Neural progenitor cell (in vitro differentiated cells): ENCODE results near the gene IQCF2. TPM values are rescaled to one million over a fixed set of nuclear protein-coding genes. Genes with fewer than 3 reads are reported as not detected.

ENCODE experiments used
- DNase-seq: peaks from one replicate; pipeline ENCODE4 v3.0.0-alpha.2; 2016; ENCODE audit warnings: low spot score
- H2AFZ ChIP-seq: fragments of 200-600 bp; sonication (generic); replicated peaks from 2 replicates; pipeline ENCODE4 v1.6.1; 2016; ENCODE audit warnings: antibody characterized with exemption
- H3F3A ChIP-seq: fragments of 200-600 bp; sonication (generic); 2 replicates; pipeline ENCODE4 v1.6.1; 2016; ENCODE audit warnings: antibody characterized with exemption, low read depth
- H3K27ac ChIP-seq: fragments of 200-600 bp; sonication (generic); 2 replicates; pipeline ENCODE4 v1.5.1; 2016; ENCODE audit warnings: mild to moderate bottlenecking
- H3K27me3 ChIP-seq: fragments of 200-600 bp; sonication (generic); 2 replicates; pipeline ENCODE4 v1.6.1; 2016; ENCODE audit warnings: mild to moderate bottlenecking, moderate library complexity
- H3K36me3 ChIP-seq: fragments of 200-600 bp; sonication (generic); 2 replicates; pipeline ENCODE4 v1.5.1; 2016
- H3K4me1 ChIP-seq: fragments of 200-600 bp; sonication (generic); 2 replicates; pipeline ENCODE4 v1.6.1; 2016; ENCODE audit warnings: mixed run types
- H3K4me2 ChIP-seq: fragments of 200-600 bp; sonication (generic); 2 replicates; pipeline ENCODE4 v1.6.1; 2016
- H3K4me3 ChIP-seq: fragments of 200-600 bp; sonication (generic); 2 replicates; pipeline ENCODE4 v1.5.1; 2016
- H3K79me2 ChIP-seq: fragments of 200-600 bp; sonication (generic); 2 replicates; pipeline ENCODE4 v1.6.1; 2016; ENCODE audit warnings: low read depth
- H3K9ac ChIP-seq: fragments of 200-600 bp; sonication (generic); 2 replicates; pipeline ENCODE4 v1.6.1; 2016
- H3K9me3 ChIP-seq: fragments of 200-600 bp; sonication (generic); 2 replicates; pipeline ENCODE4 v1.5.1; 2016; ENCODE audit warnings: low read depth
- H4K20me1 ChIP-seq: fragments of 200-600 bp; sonication (generic); 2 replicates; pipeline ENCODE4 v1.6.1; 2016; ENCODE audit warnings: low read depth
- H3K27ac Mint-ChIP-seq: 3 replicates; pipeline ENCODE4 v1.8.0; 2021; ENCODE audit warnings: mixed read lengths
- H3K27me3 Mint-ChIP-seq: 2 replicates; pipeline ENCODE4 v1.8.0; 2022; ENCODE audit warnings: low read depth, mild to moderate bottlenecking, inconsistent platforms, moderate library complexity, mixed read lengths; ENCODE audit not compliant: insufficient read depth
- H3K36me3 Mint-ChIP-seq: 3 replicates; pipeline ENCODE4 v1.8.0; 2021; ENCODE audit warnings: mixed read lengths
- H3K4me1 Mint-ChIP-seq: 3 replicates; pipeline ENCODE4 v1.8.0; 2021; ENCODE audit warnings: mixed read lengths
- H3K4me3 Mint-ChIP-seq: 3 replicates; pipeline ENCODE4 v1.8.0; 2021; ENCODE audit warnings: mild to moderate bottlenecking, moderate library complexity, mixed read lengths
- H3K9me3 Mint-ChIP-seq: 3 replicates; pipeline ENCODE4 v1.8.0; 2020; ENCODE audit warnings: mixed read lengths
- EZH2 ChIP-seq: fragments of 200-600 bp; sonication (generic); IDR thresholded peaks from 2 replicates; pipeline ENCODE4 v1.6.1; 2017; ENCODE audit warnings: antibody characterized with exemption, mild to moderate bottlenecking, moderate library complexity
- EZH2phosphoT487 ChIP-seq: fragments of 200-600 bp; sonication (generic); IDR thresholded peaks from 2 replicates; pipeline ENCODE4 v1.6.1; 2017; ENCODE audit warnings: antibody characterized with exemption
- small RNA-seq: library from RNA; depleted of rRNA; stranded (forward); fragments of <200 nt; gene quantifications from one replicate; pipeline ENCODE3, GENCODE V24; 2015
- total RNA-seq: library from RNA; depleted of rRNA; stranded (reverse); fragments of >200 nt; gene quantifications from 2 replicates; pipeline ENCODE4 v1.2.3, GENCODE V29; 2015; ENCODE audit warnings: low replicate concordance
- TF ChIP-seq, protein P1 (sequence below): fragments of 200-600 bp; sonication (generic); IDR thresholded peaks from 2 replicates; pipeline ENCODE4 v1.5.1; 2017; ENCODE audit warnings: antibody characterized with exemption, mild to moderate bottlenecking

The IQCF2 gene
- total RNA-seq, 1 donor from 2014 or later, result not detected

DNA sequence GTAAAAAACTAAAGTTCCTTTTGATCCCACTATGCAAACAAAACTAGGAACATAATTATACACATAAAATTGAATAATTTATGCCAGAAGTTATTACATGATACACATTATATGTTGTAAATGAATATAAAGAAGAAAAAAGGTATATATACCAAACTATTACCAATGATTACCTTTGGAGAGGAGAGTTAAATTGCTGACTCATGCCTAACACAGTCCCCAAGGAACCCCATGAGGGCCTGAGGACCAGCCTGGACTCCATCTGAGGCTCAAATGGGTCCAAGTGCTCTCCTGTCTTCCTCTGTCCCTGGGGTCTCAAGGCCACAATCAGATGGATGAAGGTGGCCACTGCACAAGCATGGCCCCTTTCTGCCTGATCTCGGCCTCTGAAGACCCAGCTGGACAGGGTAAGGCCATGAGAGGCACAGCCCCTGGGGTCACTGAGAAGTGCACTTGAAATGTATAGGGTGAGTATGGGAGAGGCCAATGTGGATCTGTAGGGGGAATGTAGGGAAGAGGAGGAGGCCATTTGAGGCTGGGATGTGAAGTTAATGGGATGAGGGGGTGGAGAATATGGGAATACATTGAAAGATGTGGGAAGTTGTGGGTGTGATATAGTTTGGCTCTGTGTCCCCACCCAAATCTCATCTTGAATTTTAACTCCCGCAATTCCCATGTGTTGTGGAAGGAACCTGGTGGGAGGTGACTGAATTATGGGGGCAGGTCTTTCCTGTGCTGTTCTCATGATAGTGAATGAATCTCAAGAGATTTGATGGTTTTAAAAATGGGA, 42.8 kb downstream of the IQCF2 start:
- Histone ChIP-seq H3K4me3 (no peak overlapping the region), H3K79me2 (no peaks in the 10 kb centered on the region), H3K36me3 (no peaks in the 10 kb centered on the region), H3K27ac (no peak overlapping the region), H2AFZ (no peak overlapping the region), H3K27me3 (no peaks in the 10 kb centered on the region), H3K9me3 (no peaks in the 10 kb centered on the region), H3K4me2 (no peak overlapping the region), H4K20me1 (no peaks in the 10 kb centered on the region), H3F3A (no peaks in the 10 kb centered on the region), H3K9ac (no peak overlapping the region), H3K4me1 (no peaks in the 10 kb centered on the region)
- Mint-ChIP-seq H3K4me3 (no peak overlapping the region), H3K36me3 (peaks cover 2% of the 10 kb centered on the region), H3K9me3 (peaks cover 26% of the 10 kb centered on the region), H3K27me3 (peaks cover 18% of the 10 kb centered on the region), H3K27ac (peak overlapping the region; percentile 7), H3K4me1 (no peaks in the 10 kb centered on the region)
- DNase-seq, result no peak
- TF ChIP-seq EZH2 (no peak), EZH2phosphoT487 (no peak)
- TF ChIP-seq, protein P1, sequence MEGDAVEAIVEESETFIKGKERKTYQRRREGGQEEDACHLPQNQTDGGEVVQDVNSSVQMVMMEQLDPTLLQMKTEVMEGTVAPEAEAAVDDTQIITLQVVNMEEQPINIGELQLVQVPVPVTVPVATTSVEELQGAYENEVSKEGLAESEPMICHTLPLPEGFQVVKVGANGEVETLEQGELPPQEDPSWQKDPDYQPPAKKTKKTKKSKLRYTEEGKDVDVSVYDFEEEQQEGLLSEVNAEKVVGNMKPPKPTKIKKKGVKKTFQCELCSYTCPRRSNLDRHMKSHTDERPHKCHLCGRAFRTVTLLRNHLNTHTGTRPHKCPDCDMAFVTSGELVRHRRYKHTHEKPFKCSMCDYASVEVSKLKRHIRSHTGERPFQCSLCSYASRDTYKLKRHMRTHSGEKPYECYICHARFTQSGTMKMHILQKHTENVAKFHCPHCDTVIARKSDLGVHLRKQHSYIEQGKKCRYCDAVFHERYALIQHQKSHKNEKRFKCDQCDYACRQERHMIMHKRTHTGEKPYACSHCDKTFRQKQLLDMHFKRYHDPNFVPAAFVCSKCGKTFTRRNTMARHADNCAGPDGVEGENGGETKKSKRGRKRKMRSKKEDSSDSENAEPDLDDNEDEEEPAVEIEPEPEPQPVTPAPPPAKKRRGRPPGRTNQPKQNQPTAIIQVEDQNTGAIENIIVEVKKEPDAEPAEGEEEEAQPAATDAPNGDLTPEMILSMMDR, result no peak

DNA sequence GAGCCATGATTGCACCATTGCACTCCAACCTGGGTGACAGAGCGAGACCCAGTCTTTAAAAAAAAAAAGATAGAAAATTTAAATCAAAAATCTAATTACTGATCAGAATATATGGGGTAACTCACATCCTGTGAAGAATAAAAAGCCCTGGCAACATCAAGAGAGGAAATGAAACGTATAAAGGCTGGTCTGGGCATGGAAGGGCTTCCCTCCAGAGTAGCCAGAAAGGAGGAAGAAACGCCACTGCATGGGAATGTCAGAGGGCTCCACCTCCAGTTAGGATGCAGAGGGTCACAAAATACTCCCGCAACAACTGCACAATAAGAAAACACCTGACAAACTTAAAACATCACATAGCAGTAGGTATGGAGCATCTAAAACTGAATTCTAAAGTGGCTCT, 46.6 kb downstream of the IQCF2 start:
- Histone ChIP-seq H3K9ac (no peak overlapping the region), H4K20me1 (no peaks in the 10 kb centered on the region), H3K9me3 (no peaks in the 10 kb centered on the region), H3K4me3 (no peak overlapping the region), H2AFZ (no peak overlapping the region), H3K4me1 (no peaks in the 10 kb centered on the region), H3K27me3 (no peaks in the 10 kb centered on the region), H3K27ac (no peak overlapping the region), H3K4me2 (no peak overlapping the region), H3K79me2 (no peaks in the 10 kb centered on the region), H3K36me3 (no peaks in the 10 kb centered on the region), H3F3A (no peaks in the 10 kb centered on the region)
- TF ChIP-seq EZH2phosphoT487, result no peak
- TF ChIP-seq EZH2, result no peak
- TF ChIP-seq, protein P1, result no peak
- no peak for DNase-seq
- Mint-ChIP-seq H3K4me1 (no peaks in the 10 kb centered on the region), H3K36me3 (peaks cover 3% of the 10 kb centered on the region), H3K9me3 (peaks cover 32% of the 10 kb centered on the region), H3K4me3 (no peak overlapping the region), H3K27me3 (peaks cover 15% of the 10 kb centered on the region), H3K27ac (no peak overlapping the region)

Small RNA genes within 50 kb of the gene (small RNA-seq; reads per million reads assigned to genes)
- 0.07 reads per million for gene RN7SL504P

Other genes with a start within 250 kb of the IQCF2 start
- gene TEX264, start 190.4 kb upstream of the IQCF2 start, total RNA-seq, result 0.54 and 2.8 TPM in 2 replicates
- 1.9 and 4.9 TPM in 2 replicates for gene GRM2, start 154.5 kb upstream of the IQCF2 start, total RNA-seq
- not detected in 2 replicates for gene IQCF6, start 82.4 kb upstream of the IQCF2 start, total RNA-seq
- not detected in 2 replicates for gene IQCF5, start 14.0 kb downstream of the IQCF2 start, total RNA-seq
- not detected in 2 replicates for gene IQCF1, start 41.7 kb downstream of the IQCF2 start, total RNA-seq
- gene RRP9, start 80.3 kb downstream of the IQCF2 start, total RNA-seq, result 10.5 and 20.1 TPM in 2 replicates
- 2.0 and 3.9 TPM in 2 replicates for gene PARP3, start 80.7 kb downstream of the IQCF2 start, total RNA-seq
- gene GPR62, start 93.8 kb downstream of the IQCF2 start, total RNA-seq, result 0.21 TPM in 1 of 2 replicates, not detected in the other
- gene PCBP4, start 105.8 kb downstream of the IQCF2 start, total RNA-seq, result 30.5 and 82.3 TPM in 2 replicates
- gene ABHD14B, start 112.4 kb downstream of the IQCF2 start, total RNA-seq, result 6.0 and 8.3 TPM in 2 replicates
- gene ABHD14A, start 113.4 kb downstream of the IQCF2 start, total RNA-seq, result 4.0 and 14.7 TPM in 2 replicates
- 17.3 and 31.8 TPM in 2 replicates for gene ACY1, start 121.9 kb downstream of the IQCF2 start, total RNA-seq
- 1,431 and 2,019 TPM in 2 replicates for gene RPL29, start 134.3 kb downstream of the IQCF2 start, total RNA-seq
- gene DUSP7, start 195.0 kb downstream of the IQCF2 start, total RNA-seq, result 2.4 and 10.7 TPM in 2 replicates